Stimulated activated naive CD8-positive, alpha-beta T cell treated with anti-CD3 and anti-CD28 coated beads, Interleukin-15, Interleukin-2, amounts not matched to agents 100 ng/mL and 50 ng/mL, for 24 hours (primary cell): ENCODE data around the gene LAMC2.
"Not testable (repeated sequence)": the region's sequence is repeated elsewhere in the genome, so short reads cannot be mapped to it uniquely, and the experiment has no call there.

Experiments used
- H3K27ac Mint-ChIP-seq: one replicate; pipeline ENCODE4 v1.8.0; 2021; ENCODE audit warnings: mild to moderate bottlenecking, mixed read lengths
- H3K27me3 Mint-ChIP-seq: one replicate; pipeline ENCODE4 v1.8.0; 2021; ENCODE audit warnings: mixed read lengths
- H3K36me3 Mint-ChIP-seq: one replicate; pipeline ENCODE4 v1.8.0; 2021; ENCODE audit warnings: low read depth, mixed read lengths
- H3K4me1 Mint-ChIP-seq: one replicate; pipeline ENCODE4 v1.8.0; 2021; ENCODE audit warnings: low read depth, mixed read lengths
- H3K4me3 Mint-ChIP-seq: one replicate; pipeline ENCODE4 v1.8.0; 2021; ENCODE audit warnings: mild to moderate bottlenecking, mixed read lengths
- H3K9me3 Mint-ChIP-seq: one replicate; pipeline ENCODE4 v1.8.0; 2021; ENCODE audit warnings: mixed read lengths

LAMC2 gene

GRCh38 chr1:183231545-183231944, 45.5 kb downstream of the LAMC2 start:
- Mint-ChIP-seq H3K9me3 (no peaks in the 10 kb centered on the region), H3K4me3 (no peak overlapping the region), H3K4me1 (peaks cover 5% of the 10 kb centered on the region), H3K27me3 (no peaks in the 10 kb centered on the region), H3K27ac (no peak overlapping the region), H3K36me3 (no peaks in the 10 kb centered on the region)

GRCh38 chr1:183233113-183233512, 47.0 kb downstream of the LAMC2 start:
- Mint-ChIP-seq H3K27ac (no peak overlapping the region), H3K4me3 (no peak overlapping the region), H3K9me3 (no peaks in the 10 kb centered on the region), H3K36me3 (no peaks in the 10 kb centered on the region), H3K4me1 (no peaks in the 10 kb centered on the region), H3K27me3 (no peaks in the 10 kb centered on the region)

GRCh38 chr1:183234660-183235476, 48.8 kb downstream of the LAMC2 start:
- no peak overlapping the region for H3K27ac Mint-ChIP-seq
- no peaks in the 10 kb centered on the region for H3K27me3 Mint-ChIP-seq
- no peaks in the 10 kb centered on the region for H3K9me3 Mint-ChIP-seq
- H3K4me3 Mint-ChIP-seq, result no peak overlapping the region
- H3K4me1 Mint-ChIP-seq, result no peaks in the 10 kb centered on the region
- no peaks in the 10 kb centered on the region for H3K36me3 Mint-ChIP-seq

- H3K9me3 Mint-ChIP-seq, result no peaks in the 10 kb centered on the region
- H3K27ac Mint-ChIP-seq, result no peak overlapping the region
- H3K4me3 Mint-ChIP-seq, result no peak overlapping the region
- H3K27me3 Mint-ChIP-seq, result no peaks in the 10 kb centered on the region
- H3K4me1 Mint-ChIP-seq, result no peaks in the 10 kb centered on the region
- H3K36me3 Mint-ChIP-seq, result no peaks in the 10 kb centered on the region
Measured at GRCh38 chr1:183235503-183235902, 49.4 kb downstream of the LAMC2 start.

- Mint-ChIP-seq H3K9me3 (no peaks in the 10 kb centered on the region), H3K27me3 (no peaks in the 10 kb centered on the region), H3K4me3 (no peak overlapping the region), H3K4me1 (no peaks in the 10 kb centered on the region), H3K27ac (no peak overlapping the region), H3K36me3 (no peaks in the 10 kb centered on the region)
Measured at GRCh38 chr1:183236158-183236725, 50.2 kb downstream of the LAMC2 start.

- Mint-ChIP-seq H3K27me3 (no peaks in the 10 kb centered on the region), H3K36me3 (no peaks in the 10 kb centered on the region), H3K4me3 (no peak overlapping the region), H3K27ac (no peak overlapping the region), H3K4me1 (no peaks in the 10 kb centered on the region), H3K9me3 (no peaks in the 10 kb centered on the region)
Measured at GRCh38 chr1:183237046-183237445, 51.0 kb downstream of the LAMC2 start.

- Mint-ChIP-seq H3K27me3 (no peaks in the 10 kb centered on the region), H3K27ac (no peak overlapping the region), H3K9me3 (no peaks in the 10 kb centered on the region), H3K4me3 (no peak overlapping the region), H3K36me3 (no peaks in the 10 kb centered on the region), H3K4me1 (no peaks in the 10 kb centered on the region)
Measured at GRCh38 chr1:183238071-183238470, 52.0 kb downstream of the LAMC2 start.

- no peaks in the 10 kb centered on the region for H3K36me3 Mint-ChIP-seq
- no peak overlapping the region for H3K4me3 Mint-ChIP-seq
- no peaks in the 10 kb centered on the region for H3K9me3 Mint-ChIP-seq
- H3K27ac Mint-ChIP-seq, result no peak overlapping the region
- H3K27me3 Mint-ChIP-seq, result no peaks in the 10 kb centered on the region
- no peaks in the 10 kb centered on the region for H3K4me1 Mint-ChIP-seq
Measured at GRCh38 chr1:183239220-183239742, 53.2 kb downstream of the LAMC2 start.

- no peaks in the 10 kb centered on the region for H3K4me1 Mint-ChIP-seq
Measured at GRCh38 chr1:183239793-183240525, 53.9 kb downstream of the LAMC2 start.

GRCh38 chr1:183240526-183240825, 54.4 kb downstream of the LAMC2 start:
- peaks cover 3% of the 10 kb centered on the region for H3K27me3 Mint-ChIP-seq
- no peaks in the 10 kb centered on the region for H3K36me3 Mint-ChIP-seq
- no peak overlapping the region for H3K4me3 Mint-ChIP-seq
- no peak overlapping the region for H3K27ac Mint-ChIP-seq
- no peaks in the 10 kb centered on the region for H3K9me3 Mint-ChIP-seq
- H3K4me1 Mint-ChIP-seq, result no peaks in the 10 kb centered on the region

More at GRCh38 chr1:183239793-183240525, 53.9 kb downstream of the LAMC2 start:
- Mint-ChIP-seq H3K9me3 (no peaks in the 10 kb centered on the region), H3K36me3 (no peaks in the 10 kb centered on the region), H3K4me3 (no peak overlapping the region), H3K27ac (no peak overlapping the region), H3K27me3 (no peaks in the 10 kb centered on the region)

GRCh38 chr1:183240853-183241252, 54.8 kb downstream of the LAMC2 start:
- H3K4me3 Mint-ChIP-seq, H3K36me3 Mint-ChIP-seq, H3K27ac Mint-ChIP-seq, H3K4me1 Mint-ChIP-seq, H3K9me3 Mint-ChIP-seq, H3K27me3 Mint-ChIP-seq: not testable (repeated sequence)

- Mint-ChIP-seq H3K4me3 (no peak overlapping the region), H3K4me1 (no peaks in the 10 kb centered on the region), H3K27ac (no peak overlapping the region), H3K27me3 (peaks cover 6% of the 10 kb centered on the region), H3K36me3 (no peaks in the 10 kb centered on the region), H3K9me3 (no peaks in the 10 kb centered on the region)
Measured at GRCh38 chr1:183241471-183241870, 55.4 kb downstream of the LAMC2 start.

GRCh38 chr1:183242556-183242955, 56.5 kb downstream of the LAMC2 start:
- Mint-ChIP-seq H3K27ac (no peak overlapping the region), H3K36me3 (no peaks in the 10 kb centered on the region), H3K9me3 (no peaks in the 10 kb centered on the region), H3K4me3 (no peak overlapping the region), H3K27me3 (peaks cover 6% of the 10 kb centered on the region), H3K4me1 (no peaks in the 10 kb centered on the region)

GRCh38 chr1:183243161-183244050, 57.3 kb downstream of the LAMC2 start:
- no peaks in the 10 kb centered on the region for H3K9me3 Mint-ChIP-seq
- peaks cover 6% of the 10 kb centered on the region for H3K27me3 Mint-ChIP-seq
- no peak overlapping the region for H3K4me3 Mint-ChIP-seq
- H3K36me3 Mint-ChIP-seq, result no peaks in the 10 kb centered on the region
- no peak overlapping the region for H3K27ac Mint-ChIP-seq
- no peaks in the 10 kb centered on the region for H3K4me1 Mint-ChIP-seq
